ENCODE results near the gene SESTD1.

SESTD1 gene

DNA sequence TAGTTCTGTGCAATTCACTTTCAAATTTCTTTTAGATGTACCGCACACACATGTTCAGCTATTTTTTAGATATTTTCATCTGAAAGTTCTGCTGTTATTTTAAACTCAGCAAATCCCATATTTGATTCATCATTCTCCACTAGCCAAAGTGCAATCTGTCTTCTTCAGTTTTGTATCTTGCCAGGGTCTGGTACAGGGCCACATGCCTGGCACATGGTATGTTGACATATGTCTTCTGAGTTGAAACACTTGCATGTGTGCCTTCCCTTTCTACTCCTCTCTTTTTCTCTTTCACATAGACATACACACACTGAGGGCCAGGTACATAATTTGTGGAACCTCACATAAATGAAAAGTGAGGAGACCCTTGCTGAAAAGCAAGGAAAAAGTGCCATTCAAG is 25.7 kb upstream of the SESTD1 start:
- H3K27me3 ChIP-seq, result no peaks in the 10 kb centered on the region
- H3K27ac ChIP-seq, result no peak overlapping the region
- H3K4me1 ChIP-seq, result peaks cover 0 to 3% (median 0%) of the 10 kb centered on the region in 4 donors
- H3K4me3 ChIP-seq, result no peak overlapping the region
- TF ChIP-seq, protein P1, sequence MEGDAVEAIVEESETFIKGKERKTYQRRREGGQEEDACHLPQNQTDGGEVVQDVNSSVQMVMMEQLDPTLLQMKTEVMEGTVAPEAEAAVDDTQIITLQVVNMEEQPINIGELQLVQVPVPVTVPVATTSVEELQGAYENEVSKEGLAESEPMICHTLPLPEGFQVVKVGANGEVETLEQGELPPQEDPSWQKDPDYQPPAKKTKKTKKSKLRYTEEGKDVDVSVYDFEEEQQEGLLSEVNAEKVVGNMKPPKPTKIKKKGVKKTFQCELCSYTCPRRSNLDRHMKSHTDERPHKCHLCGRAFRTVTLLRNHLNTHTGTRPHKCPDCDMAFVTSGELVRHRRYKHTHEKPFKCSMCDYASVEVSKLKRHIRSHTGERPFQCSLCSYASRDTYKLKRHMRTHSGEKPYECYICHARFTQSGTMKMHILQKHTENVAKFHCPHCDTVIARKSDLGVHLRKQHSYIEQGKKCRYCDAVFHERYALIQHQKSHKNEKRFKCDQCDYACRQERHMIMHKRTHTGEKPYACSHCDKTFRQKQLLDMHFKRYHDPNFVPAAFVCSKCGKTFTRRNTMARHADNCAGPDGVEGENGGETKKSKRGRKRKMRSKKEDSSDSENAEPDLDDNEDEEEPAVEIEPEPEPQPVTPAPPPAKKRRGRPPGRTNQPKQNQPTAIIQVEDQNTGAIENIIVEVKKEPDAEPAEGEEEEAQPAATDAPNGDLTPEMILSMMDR (IDR thresholded peaks at IDR 0.05), result no peak
- no peaks in the 10 kb centered on the region for H3K36me3 ChIP-seq
- intact Hi-C loops (cut with DNase I; ENCODE audit: low total_unique reads), result no loop called here
- no peak for DNase-seq
- no peaks in the 10 kb centered on the region for H3K9me3 ChIP-seq

DNA sequence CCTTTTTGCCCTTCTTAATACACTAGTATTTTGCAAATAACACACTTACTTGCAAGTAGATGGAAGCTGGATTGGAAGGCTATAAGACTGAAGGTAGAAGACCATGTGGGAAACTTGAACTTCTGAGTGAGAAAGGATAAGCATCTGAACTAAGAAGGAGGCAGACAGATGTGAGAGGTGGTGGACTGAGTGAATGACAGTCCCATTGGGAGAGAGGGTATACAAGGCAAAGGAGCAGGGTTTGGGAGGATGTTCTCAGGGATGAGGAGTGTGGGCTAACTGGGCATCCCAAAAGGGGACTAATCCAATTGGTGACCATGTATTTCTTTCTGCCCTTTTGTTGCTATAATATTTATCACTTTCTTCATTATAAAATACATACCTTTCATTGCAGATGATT is 20.4 kb upstream of the SESTD1 start:
- H3K27me3 ChIP-seq, result no peaks in the 10 kb centered on the region
- intact Hi-C loops (cut with DNase I; ENCODE audit: low total_unique reads), result no loop called here
- TF ChIP-seq, protein P1 (IDR thresholded peaks at IDR 0.05), result no peak
- H3K4me1 ChIP-seq, result no peaks in the 10 kb centered on the region
- no peak overlapping the region for H3K4me3 ChIP-seq
- H3K27ac ChIP-seq, result no peak overlapping the region
- DNase-seq, result no peak
- H3K36me3 ChIP-seq, result no peaks in the 10 kb centered on the region
- H3K9me3 ChIP-seq, result no peaks in the 10 kb centered on the region

DNA sequence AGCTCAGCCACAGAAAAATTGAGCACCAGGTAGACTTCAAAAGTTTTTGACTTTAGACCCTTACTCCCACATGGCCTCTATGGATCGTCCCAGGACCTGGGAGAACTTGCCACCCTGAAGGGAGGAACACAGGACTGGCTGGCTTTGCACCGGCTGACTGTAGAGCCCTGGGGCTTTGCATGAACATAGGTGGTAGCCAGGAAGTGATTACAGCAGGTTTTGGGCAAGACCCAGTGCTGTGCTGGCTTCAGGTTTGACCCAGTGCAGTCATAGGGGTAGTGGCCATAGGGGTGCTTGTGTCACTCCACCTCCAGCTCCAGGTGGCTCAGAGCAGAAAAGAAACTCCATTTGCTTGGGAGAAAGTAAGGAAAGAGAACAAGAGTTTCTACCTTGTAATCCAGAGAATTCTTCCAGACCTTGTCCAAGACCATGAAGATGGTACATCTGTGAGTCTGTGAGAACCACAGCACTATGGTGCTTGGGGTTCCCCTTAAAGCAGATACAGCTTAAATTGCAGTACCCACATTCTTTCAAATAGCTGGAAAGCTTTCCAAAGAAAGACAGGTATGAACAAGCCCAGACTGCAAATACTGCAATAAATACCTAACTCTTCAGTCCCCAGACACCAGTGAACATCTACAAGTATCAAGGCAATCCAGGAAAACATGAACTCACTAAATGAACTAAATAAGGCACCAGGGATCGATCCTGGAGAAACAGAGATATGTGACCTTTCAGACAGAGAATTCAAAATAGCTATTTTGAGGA is 13.0 kb upstream of the SESTD1 start:
- peaks cover 0 to 37% (median 28%) of the 10 kb centered on the region in 4 donors for H3K4me1 ChIP-seq
- H3K36me3 ChIP-seq, result no peaks in the 10 kb centered on the region
- H3K4me3 ChIP-seq, result no peak overlapping the region
- no peak for DNase-seq
- H3K27ac ChIP-seq, result no peak overlapping the region
- no peaks in the 10 kb centered on the region for H3K9me3 ChIP-seq
- intact Hi-C loops (cut with DNase I; ENCODE audit: low total_unique reads), result no loop called here
- H3K27me3 ChIP-seq, result no peaks in the 10 kb centered on the region
- TF ChIP-seq, protein P1 (IDR thresholded peaks at IDR 0.05), result no peak

DNA sequence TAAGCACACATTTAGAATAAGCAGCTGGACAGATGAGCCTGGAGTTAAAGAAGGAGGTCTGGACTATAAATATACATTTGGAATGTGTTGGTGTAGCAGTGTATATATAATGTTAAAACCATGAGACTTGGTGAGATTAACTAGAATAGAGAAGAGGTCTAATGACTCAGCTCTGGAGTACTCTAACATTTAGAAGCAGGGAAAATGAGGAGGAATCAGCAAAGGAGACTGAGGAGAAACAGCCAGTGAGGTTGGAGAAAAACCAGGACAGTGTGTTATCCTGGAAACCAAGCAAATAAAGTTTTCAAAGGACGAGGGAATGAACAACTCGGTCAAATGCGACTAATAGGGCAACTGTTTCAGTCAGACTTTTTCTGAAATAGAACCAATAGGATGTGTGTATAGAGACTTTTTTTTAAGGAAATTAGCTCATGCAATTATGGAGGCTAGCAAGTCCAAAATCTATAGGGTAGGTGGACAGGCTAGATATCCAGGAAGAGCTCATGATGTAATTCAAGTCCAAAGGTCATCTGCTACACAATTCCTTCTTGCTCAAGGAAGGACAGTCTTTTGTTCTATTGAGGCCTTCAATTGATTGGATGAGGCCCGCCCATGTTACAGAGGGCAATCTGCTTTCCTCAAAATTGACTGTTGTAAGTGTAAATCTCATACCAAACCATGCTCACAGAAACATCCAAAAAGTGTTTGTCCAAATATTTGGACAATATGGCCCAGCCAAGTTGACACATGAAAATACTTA is 10.8 kb upstream of the SESTD1 start:
- peaks cover 0 to 55% (median 34%) of the 10 kb centered on the region in 4 donors for H3K4me1 ChIP-seq
- intact Hi-C loops (cut with DNase I; ENCODE audit: low total_unique reads), result no loop called here
- DNase-seq, result no peak
- H3K27ac ChIP-seq, result peak overlapping the region; percentile 53 to 79
- H3K4me3 ChIP-seq, result no peak overlapping the region
- H3K36me3 ChIP-seq, result no peaks in the 10 kb centered on the region
- TF ChIP-seq, protein P1 (IDR thresholded peaks at IDR 0.05), result no peak
- H3K27me3 ChIP-seq, result no peaks in the 10 kb centered on the region
- no peaks in the 10 kb centered on the region for H3K9me3 ChIP-seq

DNA sequence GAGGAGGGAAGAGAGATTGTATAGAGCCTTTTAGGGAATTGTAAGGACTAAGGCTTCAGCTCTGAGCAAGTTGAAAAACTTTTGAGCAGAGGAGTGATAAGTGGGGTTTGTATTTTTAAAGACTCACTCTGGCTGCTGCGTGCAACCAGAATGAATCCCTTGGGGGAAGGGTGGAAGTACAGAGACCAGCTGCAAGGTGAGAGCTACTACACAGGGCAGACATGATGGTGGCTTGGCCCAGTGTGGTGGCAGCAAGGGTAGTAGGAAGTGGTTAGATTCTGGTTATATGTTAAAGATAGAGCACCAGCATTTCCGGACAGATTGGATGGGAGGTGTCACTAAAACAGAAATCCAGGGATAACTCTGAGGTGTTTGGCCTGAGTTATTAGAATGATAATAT is 10.1 kb upstream of the SESTD1 start:
- no peaks in the 10 kb centered on the region for H3K27me3 ChIP-seq
- intact Hi-C loops (cut with DNase I; ENCODE audit: low total_unique reads), result no loop called here
- H3K27ac ChIP-seq, result peak overlapping the region; percentile 53 to 79
- H3K9me3 ChIP-seq, result no peaks in the 10 kb centered on the region
- H3K4me1 ChIP-seq, result peaks cover 0 to 55% (median 34%) of the 10 kb centered on the region in 4 donors
- H3K36me3 ChIP-seq, result no peaks in the 10 kb centered on the region
- DNase-seq, result no peak
- TF ChIP-seq, protein P1 (IDR thresholded peaks at IDR 0.05), result no peak
- H3K4me3 ChIP-seq, result no peak overlapping the region

All from tibial artery (tissue), 4 donors.